H9 (cell line): Measurements from ENCODE around the gene JAG2. TPM values are rescaled to one million over a fixed set of nuclear protein-coding genes. Genes with fewer than 3 reads are reported as not detected.

ENCODE experiments used
- DNase-seq: peaks from one replicate; pipeline ENCODE4 v3.0.0-alpha.2; 2017
- H2AFZ ChIP-seq: one replicate; pipeline ENCODE4 v1.6.1; 2013; ENCODE audit warnings: mild to moderate bottlenecking, low read length, control low read depth, moderate library complexity
- H2AK5ac ChIP-seq: 2 replicates; pipeline ENCODE4 v1.6.1; 2013; ENCODE audit warnings: low read length, control low read depth, mixed read lengths; ENCODE audit not compliant: insufficient read length
- H2BK120ac ChIP-seq: one replicate; pipeline ENCODE4 v1.6.1; 2013; ENCODE audit warnings: low read depth, mild to moderate bottlenecking, low read length, control low read depth, inconsistent platforms; ENCODE audit not compliant: poor library complexity, severe bottlenecking
- H2BK12ac ChIP-seq: 2 replicates; pipeline ENCODE4 v1.6.1; 2013; ENCODE audit warnings: low read length, control low read depth, mixed read lengths, low read depth; ENCODE audit not compliant: insufficient read length
- H2BK15ac ChIP-seq: 2 replicates; pipeline ENCODE4 v1.6.1; 2013; ENCODE audit warnings: low read depth, low read length, control low read depth
- H2BK20ac ChIP-seq: one replicate; pipeline ENCODE4 v1.6.1; 2013; ENCODE audit warnings: low read depth, mild to moderate bottlenecking, low read length, control low read depth, inconsistent platforms; ENCODE audit not compliant: poor library complexity, severe bottlenecking
- H2BK5ac ChIP-seq: 2 replicates; pipeline ENCODE4 v1.6.1; 2013; ENCODE audit warnings: low read length, control low read depth, mixed read lengths; ENCODE audit not compliant: insufficient read length
- H3K14ac ChIP-seq: 2 replicates; pipeline ENCODE4 v1.6.1; 2013; ENCODE audit warnings: low read length, control low read depth; ENCODE audit not compliant: insufficient read depth
- H3K18ac ChIP-seq: 2 replicates; pipeline ENCODE4 v1.6.1; 2013; ENCODE audit warnings: low read depth, mild to moderate bottlenecking, mixed read lengths, low read length, control low read depth; ENCODE audit not compliant: insufficient read length
- H3K23ac ChIP-seq: 2 replicates; pipeline ENCODE4 v1.6.1; 2013; ENCODE audit warnings: low read length, control low read depth, mixed read lengths, low read depth; ENCODE audit not compliant: insufficient read length
- H3K23me2 ChIP-seq: 2 replicates; pipeline ENCODE4 v1.6.1; 2013; ENCODE audit warnings: low read depth, mild to moderate bottlenecking, mixed read lengths, low read length, control low read depth; ENCODE audit not compliant: insufficient read length, poor library complexity, severe bottlenecking
- H3K27ac ChIP-seq: 2 replicates; pipeline ENCODE4 v1.5.1; 2013; ENCODE audit warnings: low read length, control low read depth, mixed read lengths, low read depth; ENCODE audit not compliant: insufficient read length
- H3K27me3 ChIP-seq: 2 replicates; pipeline ENCODE4 v1.6.1; 2013; ENCODE audit warnings: low read length, control low read depth, inconsistent platforms; ENCODE audit not compliant: insufficient read depth
- H3K4ac ChIP-seq: 2 replicates; pipeline ENCODE4 v1.6.1; 2013; ENCODE audit warnings: low read depth, mild to moderate bottlenecking, control low read depth, inconsistent platforms, low read length, moderate library complexity
- H3K4me1 ChIP-seq: 2 replicates; pipeline ENCODE4 v1.6.1; 2013; ENCODE audit warnings: low read length, control low read depth, inconsistent platforms; ENCODE audit not compliant: insufficient read depth
- H3K4me2 ChIP-seq: 2 replicates; pipeline ENCODE4 v1.6.1; 2013; ENCODE audit warnings: low read length, control low read depth, mixed read lengths; ENCODE audit not compliant: insufficient read length, insufficient read depth
- H3K56ac ChIP-seq: 2 replicates; pipeline ENCODE4 v1.6.1; 2013; ENCODE audit warnings: low read depth, mild to moderate bottlenecking, mixed read lengths, low read length, control low read depth; ENCODE audit not compliant: insufficient read length
- H3K79me1 ChIP-seq: 2 replicates; pipeline ENCODE4 v1.6.1; 2013; ENCODE audit warnings: low read depth, mild to moderate bottlenecking, moderate library complexity, low read length, control low read depth, inconsistent platforms; ENCODE audit not compliant: insufficient read depth, poor library complexity, severe bottlenecking
- H3K79me2 ChIP-seq: 2 replicates; pipeline ENCODE4 v1.6.1; 2013; ENCODE audit warnings: low read length, control low read depth, inconsistent platforms; ENCODE audit not compliant: insufficient read depth
- H3K9ac ChIP-seq: 2 replicates; pipeline ENCODE4 v1.6.1; 2013; ENCODE audit warnings: low read length, control low read depth, mixed read lengths; ENCODE audit not compliant: insufficient read length; ENCODE audit errors: extremely low read depth
- H3K9me3 ChIP-seq: one replicate; pipeline ENCODE4 v1.6.1; 2013; ENCODE audit warnings: low read depth, low read length, inconsistent platforms; ENCODE audit not compliant: control insufficient read depth
- H3T11ph ChIP-seq: one replicate; pipeline ENCODE4 v1.6.1; 2013; ENCODE audit warnings: mild to moderate bottlenecking, low read length, control low read depth, inconsistent platforms
- H4K20me1 ChIP-seq: one replicate; pipeline ENCODE4 v1.6.1; 2013; ENCODE audit not compliant: control insufficient read depth, insufficient read length, insufficient read depth
- H4K5ac ChIP-seq: 2 replicates; pipeline ENCODE4 v1.6.1; 2013; ENCODE audit warnings: low read depth, mild to moderate bottlenecking, mixed read lengths, low read length, control low read depth; ENCODE audit not compliant: insufficient read length
- H4K8ac ChIP-seq: replicated peaks from 2 replicates; pipeline ENCODE4 v1.6.1; 2013; ENCODE audit warnings: low read length, control low read depth, mixed read lengths, low read depth; ENCODE audit not compliant: insufficient read length
- H4K91ac ChIP-seq: 2 replicates; pipeline ENCODE4 v1.6.1; 2013; ENCODE audit warnings: low read depth, mild to moderate bottlenecking, moderate library complexity, mixed read lengths, low read length, control low read depth; ENCODE audit not compliant: insufficient read length
- H3K27ac Mint-ChIP-seq, 3 experiments: 2 replicates in 2 of 3; 3 replicates in 1 of 3; pipeline ENCODE4 v1.8.0; 2020 to 2021; ENCODE audit warnings: mixed read lengths in 3 of 3, mild to moderate bottlenecking in 1 of 3, moderate library complexity in 1 of 3
- H3K27me3 Mint-ChIP-seq: 2 replicates; pipeline ENCODE4 v1.8.0; 2021; ENCODE audit warnings: low read depth, mild to moderate bottlenecking, moderate library complexity, mixed read lengths
- H3K36me3 Mint-ChIP-seq, 3 experiments: 2 replicates in 2 of 3; 3 replicates in 1 of 3; pipeline ENCODE4 v1.8.0; 2020 to 2021; ENCODE audit warnings: low read depth in 3 of 3, mixed read lengths in 3 of 3; ENCODE audit not compliant: insufficient read depth in 1 of 3
- H3K4me1 Mint-ChIP-seq, 2 experiments: 2 replicates each; pipeline ENCODE4 v1.8.0; 2020; ENCODE audit warnings: mixed read lengths in 2 of 2
- H3K4me3 Mint-ChIP-seq, 2 experiments: 2 replicates in 1 of 2; 3 replicates in 1 of 2; pipeline ENCODE4 v1.8.0; 2020 to 2021; ENCODE audit warnings: mild to moderate bottlenecking in 2 of 2, mixed read lengths in 2 of 2, moderate library complexity in 1 of 2
- H3K9me3 Mint-ChIP-seq, 2 experiments: 2 replicates in 1 of 2; 3 replicates in 1 of 2; pipeline ENCODE4 v1.8.0; 2020; ENCODE audit warnings: mild to moderate bottlenecking in 2 of 2, mixed read lengths in 2 of 2, moderate library complexity in 1 of 2
- WGBS: extraction: QIAGEN DNeasy Blood & Tissue Kit; methylation state at CpG from one replicate; pipeline ENCODE4 v1.1.7; 2013; ENCODE audit warnings: missing lambda C conversion rate, low lambda C conversion rate, mixed read lengths; ENCODE audit not compliant: insufficient read length; ENCODE audit errors: extremely low coverage; 5-methylcytosine and 5-hydroxymethylcytosine counted together
- total RNA-seq: library from RNA; stranded (reverse); gene quantifications from 2 replicates; pipeline ENCODE4 v1.2.1, GENCODE V29; 2021
- TF ChIP-seq, protein P1 (sequence below): fragments of 200-600 bp; sonication (generic); conservative IDR thresholded peaks from 3 replicates; pipeline ENCODE4 v1.8.0; 2021; ENCODE audit warnings: antibody characterized with exemption, mild to moderate bottlenecking

Gene JAG2
- total RNA-seq, 1 experiment from 2014 or later = 11.4 TPM

DNA sequence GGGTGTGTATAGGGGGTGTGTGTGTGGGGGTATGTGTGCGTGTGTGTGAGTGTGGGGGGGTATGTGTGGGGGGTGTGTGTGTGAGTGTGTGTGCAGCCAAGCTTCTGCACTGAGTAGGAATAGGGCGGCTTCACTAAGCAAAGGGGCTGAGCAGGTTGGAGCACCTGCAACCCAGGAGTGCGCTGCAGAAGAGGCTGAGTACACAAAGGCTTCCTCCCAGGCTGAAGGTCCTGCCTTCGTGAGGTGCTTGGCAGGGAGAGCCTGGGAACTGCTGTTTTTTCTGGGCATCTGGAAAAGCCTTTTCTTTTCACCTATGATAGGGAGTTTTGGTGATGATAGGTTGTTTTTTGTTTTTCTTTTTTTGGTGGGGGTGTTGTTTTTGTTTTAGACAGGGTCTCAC is 18.5 kb upstream of the JAG2 start:
- Mint-ChIP-seq H3K4me1 (peaks cover 11 to 26% of the 10 kb centered on the region in 2 experiments), H3K9me3 (peaks cover 5 to 15% of the 10 kb centered on the region in 2 experiments), H3K27ac (no peak overlapping the region), H3K36me3 (peaks cover 3 to 6% (median 5%) of the 10 kb centered on the region in 3 experiments; a peak in 5 of 7 replicates), H3K27me3 (peaks cover 62% of the 10 kb centered on the region), H3K4me3 (no peak overlapping the region)
- Histone ChIP-seq H2BK20ac (no peak overlapping the region), H3K56ac (no peak overlapping the region), H2BK5ac (no peak overlapping the region), H3K23me2 (no peaks in the 10 kb centered on the region), H3K27ac (no peak overlapping the region), H2BK15ac (no peak overlapping the region), H2AFZ (no peak overlapping the region), H3K79me2 (no peaks in the 10 kb centered on the region), H2BK12ac (no peak overlapping the region), H2BK120ac (no peak overlapping the region), H4K5ac (no peak overlapping the region), H3K4me2 (no peak overlapping the region), H3K14ac (no peak overlapping the region), H4K8ac (no peak overlapping the region), H2AK5ac (no peak overlapping the region), H3K9ac (no peak overlapping the region), H3K27me3 (no peaks in the 10 kb centered on the region), H4K20me1 (no peaks in the 10 kb centered on the region), H3K18ac (no peak overlapping the region), H3K4me1 (no peaks in the 10 kb centered on the region), H3T11ph (no peak overlapping the region), H3K79me1 (no peaks in the 10 kb centered on the region), H4K91ac (no peak overlapping the region), H3K23ac (no peak overlapping the region), H3K9me3 (no peaks in the 10 kb centered on the region), H3K4ac (no peak overlapping the region)
- no peak for DNase-seq
- TF ChIP-seq, protein P1, sequence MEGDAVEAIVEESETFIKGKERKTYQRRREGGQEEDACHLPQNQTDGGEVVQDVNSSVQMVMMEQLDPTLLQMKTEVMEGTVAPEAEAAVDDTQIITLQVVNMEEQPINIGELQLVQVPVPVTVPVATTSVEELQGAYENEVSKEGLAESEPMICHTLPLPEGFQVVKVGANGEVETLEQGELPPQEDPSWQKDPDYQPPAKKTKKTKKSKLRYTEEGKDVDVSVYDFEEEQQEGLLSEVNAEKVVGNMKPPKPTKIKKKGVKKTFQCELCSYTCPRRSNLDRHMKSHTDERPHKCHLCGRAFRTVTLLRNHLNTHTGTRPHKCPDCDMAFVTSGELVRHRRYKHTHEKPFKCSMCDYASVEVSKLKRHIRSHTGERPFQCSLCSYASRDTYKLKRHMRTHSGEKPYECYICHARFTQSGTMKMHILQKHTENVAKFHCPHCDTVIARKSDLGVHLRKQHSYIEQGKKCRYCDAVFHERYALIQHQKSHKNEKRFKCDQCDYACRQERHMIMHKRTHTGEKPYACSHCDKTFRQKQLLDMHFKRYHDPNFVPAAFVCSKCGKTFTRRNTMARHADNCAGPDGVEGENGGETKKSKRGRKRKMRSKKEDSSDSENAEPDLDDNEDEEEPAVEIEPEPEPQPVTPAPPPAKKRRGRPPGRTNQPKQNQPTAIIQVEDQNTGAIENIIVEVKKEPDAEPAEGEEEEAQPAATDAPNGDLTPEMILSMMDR = no peak
- WGBS = 100% methylated on average over 1 of the region's 4 CpGs
